Measurements from ENCODE around the gene TNFRSF14.

TNFRSF14 gene

GRCh38 chr1:2516124-2516523, 40.0 kb upstream of the TNFRSF14 start:
- CTCF ChIA-PET, result no interaction called here
- POLR2A ChIA-PET, result no interaction called here
- TF ChIP-seq CTCF (IDR thresholded peaks at IDR 0.05; ENCODE audit: insufficient read depth, low read length, missing control alignments), result no peak
- no peak for DNase-seq (ENCODE audit: low read depth, low spot score)
- H3K4me3 ChIP-seq (ENCODE audit: low read depth, low read length), result no peak overlapping the region

GRCh38 chr1:2516946-2517345, 39.2 kb upstream of the TNFRSF14 start:
- POLR2A ChIA-PET, result no interaction called here
- H3K4me3 ChIP-seq (ENCODE audit: low read depth, low read length), result no peak overlapping the region
- no peak for TF ChIP-seq CTCF (IDR thresholded peaks at IDR 0.05; ENCODE audit: insufficient read depth, low read length, missing control alignments)
- CTCF ChIA-PET, result no interaction called here
- no peak for DNase-seq (ENCODE audit: low read depth, low spot score)

GRCh38 chr1:2517966-2518365, 38.2 kb upstream of the TNFRSF14 start:
- no peak overlapping the region for H3K4me3 ChIP-seq (ENCODE audit: low read depth, low read length)
- CTCF ChIA-PET, result interaction anchor here (0.9 kb wide), 1 partner anchor 29 kb away, joined by 4 read pairs; no protein-coding TSS in a partner anchor
- TF ChIP-seq CTCF (IDR thresholded peaks at IDR 0.05; ENCODE audit: insufficient read depth, low read length, missing control alignments), result no peak
- POLR2A ChIA-PET, result no interaction called here
- no peak for DNase-seq (ENCODE audit: low read depth, low spot score)

GRCh38 chr1:2518528-2518927, 37.6 kb upstream of the TNFRSF14 start:
- no peak for TF ChIP-seq CTCF (IDR thresholded peaks at IDR 0.05; ENCODE audit: insufficient read depth, low read length, missing control alignments)
- DNase-seq (ENCODE audit: low read depth, low spot score), result no peak
- POLR2A ChIA-PET, result no interaction called here
- CTCF ChIA-PET, result interaction anchor here (0.9 kb wide), 1 partner anchor 29 kb away, joined by 4 read pairs; no protein-coding TSS in a partner anchor
- no peak overlapping the region for H3K4me3 ChIP-seq (ENCODE audit: low read depth, low read length)

GRCh38 chr1:2519029-2519685, 37.0 kb upstream of the TNFRSF14 start:
- ChIA-PET CTCF (interaction anchor here (1.4 kb wide), 1 partner anchor 29 kb away, joined by 5 read pairs; no protein-coding TSS in a partner anchor), POLR2A (no interaction called here)
- no peak for TF ChIP-seq CTCF (IDR thresholded peaks at IDR 0.05; ENCODE audit: insufficient read depth, low read length, missing control alignments)
- H3K4me3 ChIP-seq (ENCODE audit: low read depth, low read length), result no peak overlapping the region
- no peak for DNase-seq (ENCODE audit: low read depth, low spot score)

GRCh38 chr1:2519729-2520128, 36.4 kb upstream of the TNFRSF14 start:
- ChIA-PET CTCF (interaction anchor here (1.2 to 1.4 kb wide), 2 partner anchors 28 to 31 kb away, joined by 3 to 5 read pairs; no protein-coding TSS in a partner anchor), POLR2A (no interaction called here)
- no peak for TF ChIP-seq CTCF (IDR thresholded peaks at IDR 0.05; ENCODE audit: insufficient read depth, low read length, missing control alignments)
- H3K4me3 ChIP-seq (ENCODE audit: low read depth, low read length), result no peak overlapping the region
- DNase-seq (ENCODE audit: low read depth, low spot score), result no peak

Data from AG04449 (cell line).